PC-3 (cell line): ENCODE data around the gene MGMT. TPM values are rescaled to one million over a fixed set of nuclear protein-coding genes. Genes with fewer than 3 reads are reported as not detected.

Source experiments
- ATAC-seq: fragments of 200-7000 bp; cut with Tn5 transposase; 2 replicates; pipeline ENCODE4 v1.9.1; 2020; ENCODE audit warnings: mild to moderate bottlenecking, moderate library complexity
- BruUV-seq: library from RNA; stranded (reverse); fragments of 400-500 nt; replicated peaks from 2 replicates; lab custom pipeline; 2021; lab: Mats Ljungman, UMichigan
- CTCF ChIA-PET: fragments of 300-600 bp; sonication (Branson Sonifier 250); formaldehyde crosslinking; loops from one replicate; lab custom pipeline; 2022; ENCODE audit warnings: antibody characterized with exemption; lab: Charles Lee
- POLR2A ChIA-PET: fragments of 300-600 bp; sonication (Branson Sonifier 250); formaldehyde crosslinking; loops from one replicate; lab custom pipeline; 2022; ENCODE audit warnings: antibody characterized with exemption; ENCODE audit not compliant: unreplicated experiment; lab: Charles Lee
- DNase-seq: peaks from one replicate; pipeline ENCODE4 v3.0.0-alpha.2; 2015
- H2AFZ ChIP-seq: fragments of 300-600 bp; sonication (generic); 2 replicates; pipeline ENCODE4 v1.6.0; 2016; ENCODE audit warnings: antibody characterized with exemption, low read length
- H3F3A ChIP-seq: fragments of 300-600 bp; sonication (generic); one replicate; pipeline ENCODE4 v1.6.0; 2017; ENCODE audit warnings: antibody characterized with exemption, low read length, control low read depth, mild to moderate bottlenecking; ENCODE audit not compliant: unreplicated experiment
- H3K27ac ChIP-seq: fragments of 300-600 bp; sonication (generic); 2 replicates; pipeline ENCODE4 v1.5.1; 2016; ENCODE audit warnings: mild to moderate bottlenecking, low read length
- H3K27me3 ChIP-seq: fragments of 300-600 bp; sonication (generic); 2 replicates; pipeline ENCODE4 v1.6.1; 2016; ENCODE audit warnings: low read length, mixed read lengths
- H3K36me3 ChIP-seq: fragments of 300-600 bp; sonication (generic); 2 replicates; pipeline ENCODE4 v1.6.1; 2016; ENCODE audit warnings: low read depth, mixed run types, low read length, mixed read lengths
- H3K4me1 ChIP-seq: fragments of 300-600 bp; sonication (generic); 2 replicates; pipeline ENCODE4 v1.5.1; 2016; ENCODE audit warnings: low read length; ENCODE audit not compliant: insufficient read depth
- H3K4me2 ChIP-seq: fragments of 300-600 bp; sonication (generic); 2 replicates; pipeline ENCODE4 v1.6.0; 2016; ENCODE audit warnings: low read length
- H3K4me3 ChIP-seq: fragments of 300-600 bp; sonication (generic); 2 replicates; pipeline ENCODE4 v1.5.1; 2016; ENCODE audit warnings: mild to moderate bottlenecking, low read length, mixed read lengths
- H3K79me2 ChIP-seq: fragments of 300-600 bp; sonication (generic); 2 replicates; pipeline ENCODE4 v1.6.1; 2017; ENCODE audit warnings: low read length, mixed read lengths
- H3K9ac ChIP-seq: fragments of 300-600 bp; sonication (generic); 2 replicates; pipeline ENCODE4 v1.6.0; 2016; ENCODE audit warnings: mild to moderate bottlenecking, low read length
- H3K9me2 ChIP-seq: fragments of 300-600 bp; sonication (generic); replicated peaks from 2 replicates; pipeline ENCODE4 v1.6.1; 2016; ENCODE audit warnings: mixed run types, low read length, mixed read lengths
- H3K9me3 ChIP-seq: fragments of 300-600 bp; sonication (generic); 2 replicates; pipeline ENCODE4 v1.6.1; 2016; ENCODE audit warnings: low read length, mixed read lengths
- H4K20me1 ChIP-seq: fragments of 300-600 bp; sonication (generic); 2 replicates; pipeline ENCODE4 v1.6.1; 2016; ENCODE audit warnings: low read length, mixed read lengths
- EZH2 ChIP-seq: fragments of 300-600 bp; sonication (generic); IDR thresholded peaks from one replicate; pipeline ENCODE4 v1.6.1; 2017; ENCODE audit warnings: antibody characterized with exemption, mild to moderate bottlenecking, low read length; ENCODE audit not compliant: unreplicated experiment
- EZH2phosphoT487 ChIP-seq: fragments of 300-600 bp; sonication (generic); IDR thresholded peaks from 2 replicates; pipeline ENCODE4 v1.6.1; 2018; ENCODE audit warnings: mild to moderate bottlenecking, antibody characterized with exemption, low read length, borderline replicate concordance
- intact Hi-C: fragments of 100-400 bp; cut with micrococcal nuclease; formaldehyde crosslinking; loops from 2 replicates; pipeline ENCODE4 v1.9.0; 2023
- total RNA-seq: library from RNA; depleted of rRNA; stranded (reverse); fragments of >200 nt; gene quantifications from 2 replicates; pipeline ENCODE4 v1.2.3, GENCODE V29; 2014
- TF ChIP-seq, protein P1 (sequence below): fragments of 300-600 bp; sonication (generic); conservative IDR thresholded peaks from 2 replicates; pipeline ENCODE4 v1.5.1; 2017; ENCODE audit warnings: antibody characterized with exemption, low read depth, mild to moderate bottlenecking, low read length

The MGMT gene
- total RNA-seq, 1 experiment from 2014 or later = 19.8 TPM

DNA sequence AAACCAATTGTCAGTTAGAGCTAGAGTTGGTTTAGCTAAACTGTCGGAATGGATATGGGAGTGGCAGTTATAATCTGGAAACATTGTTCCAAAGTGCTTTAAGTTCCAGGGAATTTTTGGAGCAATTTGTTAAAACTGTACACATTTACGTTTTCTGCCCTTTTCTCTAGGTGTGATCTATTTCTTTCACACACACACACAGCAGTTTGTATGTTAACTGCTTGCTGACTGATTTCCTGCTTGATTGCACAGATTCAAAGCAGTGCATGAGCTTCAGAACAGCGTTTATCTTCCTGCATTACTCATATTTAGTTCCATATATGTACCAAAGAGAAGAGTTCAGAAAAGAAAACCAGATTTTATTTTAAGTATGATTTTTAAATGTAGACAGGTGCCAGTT is 57.9 kb downstream of the MGMT start:
- H2AFZ ChIP-seq = no peak overlapping the region
- H4K20me1 ChIP-seq = no peaks in the 10 kb centered on the region
- POLR2A ChIA-PET = no interaction called here
- no peaks in the 10 kb centered on the region for H3K79me2 ChIP-seq
- H3F3A ChIP-seq = no peaks in the 10 kb centered on the region
- H3K4me2 ChIP-seq = no peak overlapping the region
- H3K9me2 ChIP-seq = no peaks in the 10 kb centered on the region
- BruUV-seq = no TSS peak
- H3K9me3 ChIP-seq = no peaks in the 10 kb centered on the region
- no peaks in the 10 kb centered on the region for H3K36me3 ChIP-seq
- intact Hi-C loops = no loop called here
- H3K27ac ChIP-seq = no peak overlapping the region
- CTCF ChIA-PET = no interaction called here
- ATAC-seq = no peak
- TF ChIP-seq, protein P1, sequence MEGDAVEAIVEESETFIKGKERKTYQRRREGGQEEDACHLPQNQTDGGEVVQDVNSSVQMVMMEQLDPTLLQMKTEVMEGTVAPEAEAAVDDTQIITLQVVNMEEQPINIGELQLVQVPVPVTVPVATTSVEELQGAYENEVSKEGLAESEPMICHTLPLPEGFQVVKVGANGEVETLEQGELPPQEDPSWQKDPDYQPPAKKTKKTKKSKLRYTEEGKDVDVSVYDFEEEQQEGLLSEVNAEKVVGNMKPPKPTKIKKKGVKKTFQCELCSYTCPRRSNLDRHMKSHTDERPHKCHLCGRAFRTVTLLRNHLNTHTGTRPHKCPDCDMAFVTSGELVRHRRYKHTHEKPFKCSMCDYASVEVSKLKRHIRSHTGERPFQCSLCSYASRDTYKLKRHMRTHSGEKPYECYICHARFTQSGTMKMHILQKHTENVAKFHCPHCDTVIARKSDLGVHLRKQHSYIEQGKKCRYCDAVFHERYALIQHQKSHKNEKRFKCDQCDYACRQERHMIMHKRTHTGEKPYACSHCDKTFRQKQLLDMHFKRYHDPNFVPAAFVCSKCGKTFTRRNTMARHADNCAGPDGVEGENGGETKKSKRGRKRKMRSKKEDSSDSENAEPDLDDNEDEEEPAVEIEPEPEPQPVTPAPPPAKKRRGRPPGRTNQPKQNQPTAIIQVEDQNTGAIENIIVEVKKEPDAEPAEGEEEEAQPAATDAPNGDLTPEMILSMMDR = no peak
- TF ChIP-seq EZH2 = no peak
- no peak for TF ChIP-seq EZH2phosphoT487
- no peaks in the 10 kb centered on the region for H3K4me1 ChIP-seq
- no peak overlapping the region for H3K9ac ChIP-seq
- DNase-seq = no peak
- no peaks in the 10 kb centered on the region for H3K27me3 ChIP-seq
- H3K4me3 ChIP-seq = no peak overlapping the region

DNA sequence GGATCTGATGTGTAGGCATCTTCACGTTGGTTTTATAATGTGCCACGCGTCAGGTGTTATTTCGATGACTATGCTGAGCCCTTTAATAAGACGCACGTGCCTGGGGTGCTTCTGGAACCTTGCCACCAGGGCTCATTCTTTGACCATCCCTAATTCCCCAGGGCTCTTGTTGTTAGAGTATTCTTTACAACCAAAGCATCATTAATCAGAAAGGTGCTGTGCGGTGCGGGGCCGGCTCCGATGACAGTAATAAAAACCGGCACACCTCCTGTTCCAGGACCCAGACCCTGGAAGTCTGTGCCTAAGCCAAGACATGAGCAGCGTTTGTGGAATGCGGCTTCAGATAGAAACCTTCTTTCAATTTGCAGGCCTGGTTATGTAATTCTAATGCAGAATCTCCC is 58.4 kb downstream of the MGMT start:
- Histone ChIP-seq H3K27me3 (no peaks in the 10 kb centered on the region), H3F3A (no peaks in the 10 kb centered on the region), H3K79me2 (no peaks in the 10 kb centered on the region), H3K9me3 (no peaks in the 10 kb centered on the region), H3K9me2 (no peaks in the 10 kb centered on the region), H3K4me2 (no peak overlapping the region), H3K27ac (no peak overlapping the region), H3K36me3 (no peaks in the 10 kb centered on the region), H4K20me1 (no peaks in the 10 kb centered on the region), H3K4me1 (no peaks in the 10 kb centered on the region), H2AFZ (no peak overlapping the region), H3K9ac (no peak overlapping the region), H3K4me3 (no peak overlapping the region)
- intact Hi-C loops = no loop called here
- no peak for TF ChIP-seq EZH2
- TF ChIP-seq EZH2phosphoT487 = no peak
- TF ChIP-seq, protein P1 = no peak
- ATAC-seq (no peak), DNase-seq (no peak)
- no TSS peak for BruUV-seq
- ChIA-PET CTCF (no interaction called here), POLR2A (no interaction called here)

DNA sequence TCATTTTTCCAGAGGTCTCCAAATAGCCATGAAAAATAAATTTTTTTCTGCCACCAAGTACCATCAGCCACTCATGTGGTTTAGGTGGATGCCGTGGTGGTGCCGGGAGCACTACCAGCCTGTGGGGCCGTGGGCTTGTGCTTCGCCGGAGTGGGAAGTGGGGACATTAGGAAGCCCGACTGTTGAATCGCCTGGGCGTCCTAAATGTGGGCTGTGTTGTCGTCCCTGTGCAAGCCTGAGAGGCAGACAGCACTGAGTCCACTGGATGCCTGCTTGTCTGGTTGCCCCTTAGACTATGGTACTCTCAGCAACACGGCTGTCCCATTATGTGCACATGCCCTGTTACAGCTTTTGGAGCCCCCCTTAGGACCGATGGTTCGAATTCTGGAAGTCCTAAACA is 59.9 kb downstream of the MGMT start:
- peaks cover 7% of the 10 kb centered on the region for H3K4me1 ChIP-seq
- no peak overlapping the region for H3K27ac ChIP-seq
- H4K20me1 ChIP-seq = no peaks in the 10 kb centered on the region
- H3K36me3 ChIP-seq = no peaks in the 10 kb centered on the region
- no peaks in the 10 kb centered on the region for H3K27me3 ChIP-seq
- H3K9me3 ChIP-seq = no peaks in the 10 kb centered on the region
- no TSS peak for BruUV-seq
- H3K4me3 ChIP-seq = no peak overlapping the region
- TF ChIP-seq EZH2 (no peak), EZH2phosphoT487 (no peak)
- TF ChIP-seq, protein P1 = no peak
- intact Hi-C loops = no loop called here
- no peak overlapping the region for H3K4me2 ChIP-seq
- no peaks in the 10 kb centered on the region for H3F3A ChIP-seq
- ChIA-PET CTCF (no interaction called here), POLR2A (no interaction called here)
- no peaks in the 10 kb centered on the region for H3K79me2 ChIP-seq
- no peak overlapping the region for H2AFZ ChIP-seq
- ATAC-seq (no peak), DNase-seq (no peak)
- H3K9me2 ChIP-seq = no peaks in the 10 kb centered on the region
- H3K9ac ChIP-seq = no peak overlapping the region
